Heart left ventricle (tissue), 16 donors: ENCODE measurements around the gene FAM120AOS. TPM values are rescaled to one million over a fixed set of nuclear protein-coding genes. Genes with fewer than 3 reads are reported as not detected.

Experiments used
- ATAC-seq, 4 donors: fragments of 200-7000 bp; cut with Tn5 transposase; one replicate each; pipeline ENCODE4 v1.9.1; 2020 to 2022; ENCODE audit warnings: moderate library complexity in 4 of 4, mild to moderate bottlenecking in 3 of 4, moderate number of reproducible peaks in 1 of 4
- DNase-seq, 5 donors: peaks; one replicate each; pipeline ENCODE4 v3.0.0-alpha.2; 2020
- H3K27ac ChIP-seq, 12 donors: fragments of 200-600 bp; sonication (generic) in 4 of 12; one replicate each; pipeline versions ENCODE4 v1.5.0 to v1.8.0; 2016 to 2022; ENCODE audit warnings: mild to moderate bottlenecking in 2 of 12
- H3K27me3 ChIP-seq, 9 donors: fragments of 200-600 bp; sonication (generic) in 2 of 9; one replicate each; pipeline versions ENCODE4 v1.5.1 to v1.8.0; 2016 to 2022; ENCODE audit warnings: mild to moderate bottlenecking in 3 of 9
- H3K36me3 ChIP-seq, 9 donors: fragments of 200-600 bp; sonication (generic) in 2 of 9; one replicate each; pipeline versions ENCODE4 v1.5.0 to v1.8.0; 2018 to 2022; ENCODE audit warnings: mild to moderate bottlenecking in 2 of 9
- H3K4me1 ChIP-seq, 12 donors: fragments of 200-600 bp; sonication (generic) in 4 of 12; one replicate each; pipeline versions ENCODE4 v1.5.0 to v1.8.0; 2016 to 2022; ENCODE audit warnings: mild to moderate bottlenecking in 3 of 12
- H3K4me3 ChIP-seq, 12 donors: fragments of 200-600 bp; sonication (generic) in 4 of 12; one replicate each; pipeline versions ENCODE4 v1.5.0 to v1.8.0; 2017 to 2022; ENCODE audit warnings: mild to moderate bottlenecking in 9 of 12, moderate library complexity in 4 of 12
- H3K9me3 ChIP-seq, 12 donors: fragments of 200-600 bp; sonication (generic) in 4 of 12; one replicate each; pipeline versions ENCODE4 v1.5.0 to v1.8.0; 2016 to 2022; ENCODE audit warnings: mild to moderate bottlenecking in 1 of 12
- CTCF ChIP-seq, 12 donors: fragments of 200-600 bp; sonication (generic) in 4 of 12; IDR thresholded peaks; one replicate each; pipeline versions ENCODE4 v1.5.0 to v1.8.0; 2018 to 2022; ENCODE audit warnings: antibody characterized with exemption in 12 of 12, mild to moderate bottlenecking in 5 of 12
- POLR2A ChIP-seq, 2 donors: fragments of 450-650 bp; IDR thresholded peaks; one replicate each; pipeline ENCODE4 v1.6.1; 2017; ENCODE audit warnings: antibody characterized with exemption in 2 of 2, mild to moderate bottlenecking in 2 of 2, moderate library complexity in 2 of 2
- WGBS, 4 donors: extraction: QIAGEN DNeasy Blood & Tissue Kit in 2 of 4; methylation state at CpG; one replicate each; pipeline versions ENCODE4 v1.1.5 to v1.1.7; 2013 to 2018; 5-methylcytosine and 5-hydroxymethylcytosine counted together
- intact Hi-C, 10 donors: fragments of 100-400 bp; cut with DNase I; formaldehyde crosslinking; loops; one replicate each; pipeline versions ENCODE4 v1.11.1 to v1.14.2; 2022
- polyA plus RNA-seq, 2 donors: library from polyadenylated mRNA; stranded (reverse); fragments of 200-250 nt; gene quantifications; one replicate each; pipeline ENCODE4 v1.2.3, GENCODE V29; 2013
- total RNA-seq, 9 donors: library from RNA; depleted of rRNA in 2 of 9; stranded (reverse); fragments of >200 nt in 2 of 9; fragmentation: NEBNext Ultra II Directional in 3 of 9; extraction: Animal tissue kit (Norgen Biotek cat#: 25700) in 3 of 9; gene quantifications; one replicate each; pipeline versions ENCODE4 v1.1.0 to v1.2.4, GENCODE V29; 2016 to 2023
- donor health status: ischemic (EF 13 %, LVEDD 7.1; RV severe dilation, severe dysfunction).
- donor health status: healthy with polysubstance abuse.
- donor health status: DM: no; HTN: yes; CAD: no.
- donor health status: DM: no; HTN: no; CAD: no.
- donor health status: ischemic (EF 25% LVEDD 6.9; RV normal size, moderate dysfunction).
- donor health status: ischemic (EF 25% LVEDD 5.7; RV mildly dilated, moderate dysfunction).
- donor health status: healthy.
- donor health status: DM: yes; HTN: yes; CAD: no.
- donor health status: ischemic (EF 35%, LVEDD 5.7; RV mildly dilated, moderate dysfunction).
- donor health status: nonischemic (EF 11% LVEDD 7.7; RV severe dilation, severe dysfunction).
- donor health status: DM: yes; HTN: yes; CAD: no.
- donor health status: PGD.
- donor health status: ischemic (EF 29% LVEDD 5.4; RV normal size, mild dysfunction).
- donor health status: nonischemic (EF 23%, LVEDD 6.1; RV moderate dilation, normal function).

The FAM120AOS gene
- total and polyA plus RNA-seq, 11 donors, result 22.2 to 38.8 (median 33.2) TPM

- TF ChIP-seq CTCF (IDR thresholded peaks at IDR 0.05) (no peak), POLR2A (IDR thresholded peaks at IDR 0.05) (no peak)
- Histone ChIP-seq H3K4me3 (no peak overlapping the region), H3K4me1 (peaks cover 2 to 94% (median 45%) of the 10 kb centered on the region in 12 donors), H3K9me3 (no peaks in the 10 kb centered on the region), H3K36me3 (no peaks in the 10 kb centered on the region), H3K27me3 (no peaks in the 10 kb centered on the region), H3K27ac (peak overlapping the region in 7 of 12 donors; percentile 0 to 58 (median 42))
- peak; percentile 59 to 71 (median 62) for ATAC-seq
- peak in 2 of 5 donors; percentile 28 to 47 for DNase-seq
- intact Hi-C loops, result loop anchor here in 5 of 10 donors (5.0 to 10.0 kb wide), 6 partner anchors 43 to 325 kb away; partner anchors contain the start of gene NINJ1 (in 1 of the 5)
Observed at GRCh38 chr9:93459432-93459847, 6.1 kb upstream of the FAM120AOS start.

DNA sequence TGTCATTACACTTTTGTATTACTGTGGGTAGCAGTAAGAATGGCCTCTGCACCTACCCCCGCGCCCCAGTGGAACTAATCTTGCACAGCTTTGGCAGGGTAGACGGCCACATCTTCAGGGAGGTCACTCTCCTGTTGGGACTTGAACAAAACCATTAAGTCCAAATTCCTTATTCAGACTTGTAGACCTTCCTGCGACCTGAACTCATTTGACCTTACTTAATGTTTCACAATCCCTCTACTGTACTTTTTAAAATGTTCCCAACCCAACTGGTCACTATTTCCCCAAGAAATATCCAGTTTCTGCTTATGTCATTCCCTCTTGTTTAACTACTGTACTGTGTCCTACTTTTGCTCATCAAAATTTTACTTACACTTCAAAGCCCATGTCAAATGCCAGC lies 5.3 kb upstream of the FAM120AOS start:
- no peak overlapping the region for H3K4me3 ChIP-seq
- 72 to 82% (median 77%) methylated on average over 4 of the region's 4 CpGs for WGBS, 4 donors
- intact Hi-C loops, result loop anchor here in 5 of 10 donors (5.0 to 10.0 kb wide), 6 partner anchors 44 to 324 kb away; partner anchors contain the start of gene NINJ1 (in 1 of the 5)
- TF ChIP-seq POLR2A (IDR thresholded peaks at IDR 0.05) (no peak), CTCF (IDR thresholded peaks at IDR 0.05) (no peak)
- ATAC-seq (peak in 2 of 4 donors; percentile 4 to 24), DNase-seq (no peak)
- peaks cover 2 to 93% (median 48%) of the 10 kb centered on the region in 12 donors for H3K4me1 ChIP-seq
- no peaks in the 10 kb centered on the region for H3K27me3 ChIP-seq
- H3K27ac ChIP-seq, result peak overlapping the region in 7 of 12 donors; percentile 0 to 58 (median 42)
- H3K36me3 ChIP-seq, result no peaks in the 10 kb centered on the region
- H3K9me3 ChIP-seq, result no peaks in the 10 kb centered on the region

- TF ChIP-seq CTCF (IDR thresholded peaks at IDR 0.05) (no peak), POLR2A (IDR thresholded peaks at IDR 0.05) (no peak)
- Histone ChIP-seq H3K9me3 (no peaks in the 10 kb centered on the region), H3K4me3 (no peak overlapping the region), H3K27ac (peak overlapping the region in 1 of 12 donors; percentile 97), H3K4me1 (peaks cover 2 to 81% (median 48%) of the 10 kb centered on the region in 12 donors), H3K27me3 (no peaks in the 10 kb centered on the region), H3K36me3 (no peaks in the 10 kb centered on the region)
- intact Hi-C loops, result loop anchor here in 5 of 10 donors (5.0 to 10.0 kb wide), 6 partner anchors 45 to 322 kb away; partner anchors contain the start of gene NINJ1 (in 1 of the 5)
- DNase-seq (no peak), ATAC-seq (no peak)
- WGBS, 4 donors, result 80 to 97% (median 89%) methylated on average over 1 of the region's 1 CpG
Observed at GRCh38 chr9:93457006-93457405, 3.6 kb upstream of the FAM120AOS start.

DNA sequence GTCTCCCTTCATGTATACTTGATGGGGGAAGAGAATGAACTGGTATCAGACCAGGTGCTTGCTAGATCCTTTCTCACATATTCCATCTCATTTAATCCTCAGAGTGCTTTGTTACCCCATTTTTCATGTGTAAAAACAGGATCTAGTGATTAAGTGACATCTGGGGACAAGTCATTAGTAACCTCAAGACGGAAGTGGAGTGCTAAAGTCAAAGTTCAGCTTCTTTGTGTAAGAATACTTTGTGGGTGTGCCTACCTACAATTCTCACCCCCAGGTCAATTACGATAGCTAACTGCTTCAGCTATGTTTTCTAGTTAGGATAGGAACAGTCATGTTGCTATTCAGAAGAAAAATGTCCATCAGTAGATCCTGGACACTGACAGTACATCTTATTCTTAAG lies 3.1 kb upstream of the FAM120AOS start:
- H3K27ac ChIP-seq, result peak overlapping the region in 6 of 12 donors; percentile 7 to 97 (median 94)
- no peak overlapping the region for H3K4me3 ChIP-seq
- TF ChIP-seq CTCF (IDR thresholded peaks at IDR 0.05) (no peak), POLR2A (IDR thresholded peaks at IDR 0.05) (no peak)
- H3K4me1 ChIP-seq, result peaks cover 2 to 77% (median 48%) of the 10 kb centered on the region in 12 donors
- ATAC-seq (no peak), DNase-seq (no peak)
- H3K27me3 ChIP-seq, result no peaks in the 10 kb centered on the region
- no peaks in the 10 kb centered on the region for H3K9me3 ChIP-seq
- H3K36me3 ChIP-seq, result no peaks in the 10 kb centered on the region
- intact Hi-C loops, result loop anchor here in 5 of 10 donors (5.0 to 10.0 kb wide), 6 partner anchors 46 to 322 kb away; partner anchors contain the start of gene NINJ1 (in 1 of the 5)
- WGBS, 4 donors, result 64 to 83% (median 82%) methylated on average over 2 of the region's 2 CpGs
